ENCODE data around the gene ZFP57.

Gene ZFP57

DNA sequence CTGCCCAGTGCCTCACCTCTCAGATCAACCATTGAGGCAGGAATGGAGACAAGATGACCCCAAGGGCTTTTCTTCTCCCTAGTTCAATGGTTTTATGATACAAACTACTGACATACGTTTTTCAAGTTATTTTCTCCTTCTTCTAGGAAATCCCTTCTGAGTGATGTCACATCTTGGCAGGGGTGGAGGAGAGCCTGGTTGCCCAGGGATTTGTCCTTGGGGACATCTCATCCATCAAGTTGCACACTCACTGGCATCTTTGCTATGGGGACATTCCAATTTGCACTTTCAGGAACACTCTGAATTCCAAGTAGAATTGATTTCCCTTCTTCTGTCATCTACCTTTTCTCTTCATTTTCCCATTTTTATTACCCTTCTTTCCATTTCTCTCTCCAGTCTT, 9.9 kb downstream of the ZFP57 start:
- no peak overlapping the region for H3K4me3 ChIP-seq (IDR thresholded peaks at IDR 0.05; ENCODE audit: insufficient read depth, low read depth, low read length)
- no peak overlapping the region for H3K27ac ChIP-seq
- H3K27me3 ChIP-seq (ENCODE audit: insufficient read depth, low read depth): no peaks in the 10 kb centered on the region
- no peaks in the 10 kb centered on the region for H3K79me2 ChIP-seq (ENCODE audit: insufficient read depth, low read depth)
- no peak overlapping the region for H3K9ac ChIP-seq
- H4K20me1 ChIP-seq (ENCODE audit: insufficient read depth): no peaks in the 10 kb centered on the region
- H3K4me1 ChIP-seq (ENCODE audit: low read depth, poor library complexity, severe bottlenecking): no peaks in the 10 kb centered on the region
- H2AFZ ChIP-seq (ENCODE audit: low read depth): no peak overlapping the region
- no peak for TF ChIP-seq CTCF (conservative IDR thresholded peaks at IDR 0.05; ENCODE audit: low read depth, low read length)
- no peaks in the 10 kb centered on the region for H3K36me3 ChIP-seq (ENCODE audit: insufficient read depth)
- H3K4me2 ChIP-seq: no peak overlapping the region

DNA sequence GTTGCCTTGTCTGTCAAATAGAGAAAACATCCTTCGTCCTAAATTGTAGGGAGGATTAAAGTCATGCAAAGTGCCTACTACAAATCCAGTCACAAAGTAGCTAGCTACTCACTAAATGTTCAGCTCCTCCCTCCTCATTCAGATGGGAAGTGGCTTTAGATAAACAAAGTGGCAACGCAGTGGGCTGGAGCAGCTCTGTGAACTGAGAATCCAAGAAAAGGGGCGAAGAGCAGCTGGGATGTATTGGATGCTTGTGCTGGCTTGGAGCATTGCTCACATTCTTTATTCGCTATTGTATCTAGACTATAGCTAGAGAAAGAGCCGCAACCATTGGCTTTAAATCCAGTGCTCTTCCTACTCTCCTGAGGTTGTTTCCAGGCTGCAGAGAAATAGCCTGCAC, 13.8 kb downstream of the ZFP57 start:
- Histone ChIP-seq H2AFZ (ENCODE audit: low read depth) (no peak overlapping the region), H3K9ac (no peak overlapping the region), H3K4me1 (ENCODE audit: low read depth, poor library complexity, severe bottlenecking) (no peaks in the 10 kb centered on the region), H3K79me2 (ENCODE audit: insufficient read depth, low read depth) (no peaks in the 10 kb centered on the region), H3K4me2 (no peak overlapping the region), H3K36me3 (ENCODE audit: insufficient read depth) (no peaks in the 10 kb centered on the region), H4K20me1 (ENCODE audit: insufficient read depth) (no peaks in the 10 kb centered on the region), H3K4me3 (IDR thresholded peaks at IDR 0.05; ENCODE audit: insufficient read depth, low read depth, low read length) (no peak overlapping the region), H3K27me3 (ENCODE audit: insufficient read depth, low read depth) (no peaks in the 10 kb centered on the region), H3K27ac (no peak overlapping the region)
- TF ChIP-seq CTCF (conservative IDR thresholded peaks at IDR 0.05; ENCODE audit: low read depth, low read length): no peak

- no peak for TF ChIP-seq CTCF (conservative IDR thresholded peaks at IDR 0.05; ENCODE audit: low read depth, low read length)
- H3K27me3 ChIP-seq (ENCODE audit: insufficient read depth, low read depth): no peaks in the 10 kb centered on the region
- no peak overlapping the region for H3K27ac ChIP-seq
- H3K4me3 ChIP-seq (IDR thresholded peaks at IDR 0.05; ENCODE audit: insufficient read depth, low read depth, low read length): no peak overlapping the region
- no peaks in the 10 kb centered on the region for H3K79me2 ChIP-seq (ENCODE audit: insufficient read depth, low read depth)
- no peak overlapping the region for H3K9ac ChIP-seq
- no peaks in the 10 kb centered on the region for H4K20me1 ChIP-seq (ENCODE audit: insufficient read depth)
- no peaks in the 10 kb centered on the region for H3K36me3 ChIP-seq (ENCODE audit: insufficient read depth)
- no peak overlapping the region for H3K4me2 ChIP-seq
- no peaks in the 10 kb centered on the region for H3K4me1 ChIP-seq (ENCODE audit: low read depth, poor library complexity, severe bottlenecking)
- H2AFZ ChIP-seq (ENCODE audit: low read depth): no peak overlapping the region
Observed at GRCh38 chr6:29666826-29667130, 14.2 kb downstream of the ZFP57 start.

GRCh38 chr6:29665942-29666825, 14.8 kb downstream of the ZFP57 start:
- Histone ChIP-seq H3K79me2 (ENCODE audit: insufficient read depth, low read depth) (no peaks in the 10 kb centered on the region), H4K20me1 (ENCODE audit: insufficient read depth) (no peaks in the 10 kb centered on the region), H3K4me1 (ENCODE audit: low read depth, poor library complexity, severe bottlenecking) (no peaks in the 10 kb centered on the region), H3K36me3 (ENCODE audit: insufficient read depth) (no peaks in the 10 kb centered on the region), H3K4me3 (IDR thresholded peaks at IDR 0.05; ENCODE audit: insufficient read depth, low read depth, low read length) (no peak overlapping the region), H3K27ac (no peak overlapping the region), H2AFZ (ENCODE audit: low read depth) (no peak overlapping the region), H3K9ac (no peak overlapping the region), H3K4me2 (no peak overlapping the region), H3K27me3 (ENCODE audit: insufficient read depth, low read depth) (no peaks in the 10 kb centered on the region)
- no peak for TF ChIP-seq CTCF (conservative IDR thresholded peaks at IDR 0.05; ENCODE audit: low read depth, low read length)
